ENCODE measurements around the gene KCTD15. TPM values are rescaled to one million over a fixed set of nuclear protein-coding genes. Genes with fewer than 3 reads are reported as not detected.

KCTD15 gene
- total RNA-seq, 1 experiment from 2014 or later: 41.5 TPM

DNA sequence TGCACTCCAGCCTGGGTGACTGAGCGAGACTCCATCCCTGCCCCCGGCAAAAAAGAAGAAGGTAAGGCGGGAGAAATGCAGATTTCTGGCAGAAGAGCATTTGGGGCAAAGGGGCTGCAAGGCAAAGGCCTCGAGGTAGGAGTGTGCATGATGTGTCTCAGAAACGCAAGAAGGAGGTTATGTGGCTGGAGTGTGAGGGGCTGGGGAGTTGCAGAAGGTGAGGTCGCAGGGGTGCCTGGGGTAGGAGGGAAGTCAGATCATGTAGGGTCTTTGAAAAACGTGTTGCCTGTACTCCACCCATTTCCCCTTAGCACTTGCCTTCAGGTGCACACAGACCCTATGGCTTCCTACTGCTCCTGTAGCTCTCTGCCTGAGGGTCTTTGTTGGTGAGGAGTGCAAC lies 29.9 kb downstream of the KCTD15 start:
- Mint-ChIP-seq H3K27ac (no peak overlapping the region), H3K4me1 (no peaks in the 10 kb centered on the region), H3K36me3 (no peaks in the 10 kb centered on the region), H3K9me3 (no peaks in the 10 kb centered on the region), H3K27me3 (ENCODE audit: low read depth) (peaks cover 2% of the 10 kb centered on the region; the same call in 1 of the 2 replicates), H3K4me3 (no peak overlapping the region)
- ChIA-PET CTCF (no interaction called here), POLR2A (no interaction called here)
- DNase-seq (ENCODE audit: low spot score) (no peak), ATAC-seq (no peak)
- TF ChIP-seq, protein P1, sequence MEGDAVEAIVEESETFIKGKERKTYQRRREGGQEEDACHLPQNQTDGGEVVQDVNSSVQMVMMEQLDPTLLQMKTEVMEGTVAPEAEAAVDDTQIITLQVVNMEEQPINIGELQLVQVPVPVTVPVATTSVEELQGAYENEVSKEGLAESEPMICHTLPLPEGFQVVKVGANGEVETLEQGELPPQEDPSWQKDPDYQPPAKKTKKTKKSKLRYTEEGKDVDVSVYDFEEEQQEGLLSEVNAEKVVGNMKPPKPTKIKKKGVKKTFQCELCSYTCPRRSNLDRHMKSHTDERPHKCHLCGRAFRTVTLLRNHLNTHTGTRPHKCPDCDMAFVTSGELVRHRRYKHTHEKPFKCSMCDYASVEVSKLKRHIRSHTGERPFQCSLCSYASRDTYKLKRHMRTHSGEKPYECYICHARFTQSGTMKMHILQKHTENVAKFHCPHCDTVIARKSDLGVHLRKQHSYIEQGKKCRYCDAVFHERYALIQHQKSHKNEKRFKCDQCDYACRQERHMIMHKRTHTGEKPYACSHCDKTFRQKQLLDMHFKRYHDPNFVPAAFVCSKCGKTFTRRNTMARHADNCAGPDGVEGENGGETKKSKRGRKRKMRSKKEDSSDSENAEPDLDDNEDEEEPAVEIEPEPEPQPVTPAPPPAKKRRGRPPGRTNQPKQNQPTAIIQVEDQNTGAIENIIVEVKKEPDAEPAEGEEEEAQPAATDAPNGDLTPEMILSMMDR (IDR thresholded peaks at IDR 0.05): no peak
- TF ChIP-seq TCF7 (CRISPR knock-in tag; IDR thresholded peaks at IDR 0.05; ENCODE audit: low read depth) (no peak), MXD4 (CRISPR knock-in tag; IDR thresholded peaks at IDR 0.05; ENCODE audit: borderline replicate concordance) (no peak), PRRX2 (CRISPR knock-in tag; IDR thresholded peaks at IDR 0.05) (no peak), CREM (CRISPR knock-in tag; IDR thresholded peaks at IDR 0.05) (no peak), OVOL2 (CRISPR knock-in tag; IDR thresholded peaks at IDR 0.05; ENCODE audit: borderline replicate concordance) (no peak), FOXK1 (CRISPR knock-in tag; IDR thresholded peaks at IDR 0.05) (no peak), FOXJ3 (CRISPR knock-in tag; IDR thresholded peaks at IDR 0.05; ENCODE audit: borderline replicate concordance) (no peak), TEAD4 (CRISPR knock-in tag; IDR thresholded peaks at IDR 0.05) (no peak), CBFB (CRISPR knock-in tag; IDR thresholded peaks at IDR 0.05; ENCODE audit: low read depth) (no peak), ZBTB21 (CRISPR knock-in tag; IDR thresholded peaks at IDR 0.05; ENCODE audit: borderline replicate concordance) (no peak), RELA (CRISPR knock-in tag; IDR thresholded peaks at IDR 0.05; ENCODE audit: borderline replicate concordance) (no peak), ZNF219 (CRISPR knock-in tag; IDR thresholded peaks at IDR 0.05; ENCODE audit: borderline replicate concordance) (no peak), ZNF232 (CRISPR knock-in tag; IDR thresholded peaks at IDR 0.05) (no peak)
- TF ChIP-seq, protein P2, sequence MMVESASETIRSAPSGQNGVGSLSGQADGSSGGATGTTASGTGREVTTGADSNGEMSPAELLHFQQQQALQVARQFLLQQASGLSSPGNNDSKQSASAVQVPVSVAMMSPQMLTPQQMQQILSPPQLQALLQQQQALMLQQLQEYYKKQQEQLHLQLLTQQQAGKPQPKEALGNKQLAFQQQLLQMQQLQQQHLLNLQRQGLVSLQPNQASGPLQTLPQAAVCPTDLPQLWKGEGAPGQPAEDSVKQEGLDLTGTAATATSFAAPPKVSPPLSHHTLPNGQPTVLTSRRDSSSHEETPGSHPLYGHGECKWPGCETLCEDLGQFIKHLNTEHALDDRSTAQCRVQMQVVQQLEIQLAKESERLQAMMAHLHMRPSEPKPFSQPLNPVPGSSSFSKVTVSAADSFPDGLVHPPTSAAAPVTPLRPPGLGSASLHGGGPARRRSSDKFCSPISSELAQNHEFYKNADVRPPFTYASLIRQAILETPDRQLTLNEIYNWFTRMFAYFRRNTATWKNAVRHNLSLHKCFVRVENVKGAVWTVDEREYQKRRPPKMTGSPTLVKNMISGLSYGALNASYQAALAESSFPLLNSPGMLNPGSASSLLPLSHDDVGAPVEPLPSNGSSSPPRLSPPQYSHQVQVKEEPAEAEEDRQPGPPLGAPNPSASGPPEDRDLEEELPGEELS (CRISPR knock-in tag; IDR thresholded peaks at IDR 0.05): no peak
- TF ChIP-seq, protein P3, sequence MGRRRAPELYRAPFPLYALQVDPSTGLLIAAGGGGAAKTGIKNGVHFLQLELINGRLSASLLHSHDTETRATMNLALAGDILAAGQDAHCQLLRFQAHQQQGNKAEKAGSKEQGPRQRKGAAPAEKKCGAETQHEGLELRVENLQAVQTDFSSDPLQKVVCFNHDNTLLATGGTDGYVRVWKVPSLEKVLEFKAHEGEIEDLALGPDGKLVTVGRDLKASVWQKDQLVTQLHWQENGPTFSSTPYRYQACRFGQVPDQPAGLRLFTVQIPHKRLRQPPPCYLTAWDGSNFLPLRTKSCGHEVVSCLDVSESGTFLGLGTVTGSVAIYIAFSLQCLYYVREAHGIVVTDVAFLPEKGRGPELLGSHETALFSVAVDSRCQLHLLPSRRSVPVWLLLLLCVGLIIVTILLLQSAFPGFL (CRISPR knock-in tag; IDR thresholded peaks at IDR 0.05; ENCODE audit: borderline replicate concordance): no peak
- TF ChIP-seq, protein P4, sequence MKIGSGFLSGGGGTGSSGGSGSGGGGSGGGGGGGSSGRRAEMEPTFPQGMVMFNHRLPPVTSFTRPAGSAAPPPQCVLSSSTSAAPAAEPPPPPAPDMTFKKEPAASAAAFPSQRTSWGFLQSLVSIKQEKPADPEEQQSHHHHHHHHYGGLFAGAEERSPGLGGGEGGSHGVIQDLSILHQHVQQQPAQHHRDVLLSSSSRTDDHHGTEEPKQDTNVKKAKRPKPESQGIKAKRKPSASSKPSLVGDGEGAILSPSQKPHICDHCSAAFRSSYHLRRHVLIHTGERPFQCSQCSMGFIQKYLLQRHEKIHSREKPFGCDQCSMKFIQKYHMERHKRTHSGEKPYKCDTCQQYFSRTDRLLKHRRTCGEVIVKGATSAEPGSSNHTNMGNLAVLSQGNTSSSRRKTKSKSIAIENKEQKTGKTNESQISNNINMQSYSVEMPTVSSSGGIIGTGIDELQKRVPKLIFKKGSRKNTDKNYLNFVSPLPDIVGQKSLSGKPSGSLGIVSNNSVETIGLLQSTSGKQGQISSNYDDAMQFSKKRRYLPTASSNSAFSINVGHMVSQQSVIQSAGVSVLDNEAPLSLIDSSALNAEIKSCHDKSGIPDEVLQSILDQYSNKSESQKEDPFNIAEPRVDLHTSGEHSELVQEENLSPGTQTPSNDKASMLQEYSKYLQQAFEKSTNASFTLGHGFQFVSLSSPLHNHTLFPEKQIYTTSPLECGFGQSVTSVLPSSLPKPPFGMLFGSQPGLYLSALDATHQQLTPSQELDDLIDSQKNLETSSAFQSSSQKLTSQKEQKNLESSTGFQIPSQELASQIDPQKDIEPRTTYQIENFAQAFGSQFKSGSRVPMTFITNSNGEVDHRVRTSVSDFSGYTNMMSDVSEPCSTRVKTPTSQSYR (CRISPR knock-in tag; IDR thresholded peaks at IDR 0.05): no peak

DNA sequence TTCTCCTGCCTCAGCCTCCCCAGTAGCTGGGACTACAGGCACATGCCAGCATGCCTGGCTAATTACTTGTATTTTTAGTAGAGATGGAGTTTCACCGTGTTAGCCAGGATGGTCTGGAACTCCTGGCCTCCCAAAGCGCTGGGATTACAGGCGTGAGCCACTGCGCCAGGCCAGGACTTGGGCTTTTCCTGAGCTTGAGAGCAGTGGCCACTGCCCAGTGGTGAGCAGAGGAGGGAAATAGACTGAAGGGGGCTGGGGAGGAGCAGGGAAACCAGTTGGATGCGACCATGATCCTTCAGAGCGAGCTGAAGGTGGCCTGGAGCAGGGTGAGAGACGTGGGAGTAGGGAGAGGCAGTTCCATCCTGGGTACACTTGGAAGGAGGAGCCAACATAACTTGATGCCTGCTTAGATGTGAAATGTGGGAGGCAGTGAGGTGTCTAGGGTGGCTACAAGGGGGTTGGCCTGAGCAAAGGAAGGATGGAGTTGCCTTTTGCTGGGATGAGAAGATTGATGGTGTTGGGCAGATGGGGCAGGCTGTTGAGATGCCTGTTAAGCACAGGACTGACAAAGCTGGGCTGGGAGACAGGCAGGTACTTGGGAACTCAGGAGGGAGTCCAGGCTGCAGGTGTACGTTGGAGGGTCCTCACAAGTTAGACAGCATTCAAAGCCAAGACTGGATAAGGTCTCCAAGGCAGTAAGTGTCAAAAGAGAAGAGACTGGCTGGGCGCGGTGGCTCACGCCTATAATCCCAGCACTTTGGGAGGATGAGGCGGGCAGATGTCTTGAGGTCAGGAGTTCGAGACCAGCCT lies 31.8 kb downstream of the KCTD15 start:
- no peaks in the 10 kb centered on the region for H3K4me1 Mint-ChIP-seq
- no peaks in the 10 kb centered on the region for H3K27me3 Mint-ChIP-seq (ENCODE audit: low read depth)
- H3K36me3 Mint-ChIP-seq: no peaks in the 10 kb centered on the region
- no peaks in the 10 kb centered on the region for H3K9me3 Mint-ChIP-seq
- ChIA-PET CTCF (no interaction called here), POLR2A (no interaction called here)
- no peak overlapping the region for H3K27ac Mint-ChIP-seq
- DNase-seq (ENCODE audit: low spot score) (no peak), ATAC-seq (no peak)
- H3K4me3 Mint-ChIP-seq: no peak overlapping the region
- no peak for TF ChIP-seq NR1H2 (CRISPR knock-in tag; IDR thresholded peaks at IDR 0.05)
- no peak for TF ChIP-seq ZNF219 (CRISPR knock-in tag; IDR thresholded peaks at IDR 0.05; ENCODE audit: borderline replicate concordance)
- TF ChIP-seq TP53 (CRISPR knock-in tag; IDR thresholded peaks at IDR 0.05): no peak
- TF ChIP-seq, protein P5, sequence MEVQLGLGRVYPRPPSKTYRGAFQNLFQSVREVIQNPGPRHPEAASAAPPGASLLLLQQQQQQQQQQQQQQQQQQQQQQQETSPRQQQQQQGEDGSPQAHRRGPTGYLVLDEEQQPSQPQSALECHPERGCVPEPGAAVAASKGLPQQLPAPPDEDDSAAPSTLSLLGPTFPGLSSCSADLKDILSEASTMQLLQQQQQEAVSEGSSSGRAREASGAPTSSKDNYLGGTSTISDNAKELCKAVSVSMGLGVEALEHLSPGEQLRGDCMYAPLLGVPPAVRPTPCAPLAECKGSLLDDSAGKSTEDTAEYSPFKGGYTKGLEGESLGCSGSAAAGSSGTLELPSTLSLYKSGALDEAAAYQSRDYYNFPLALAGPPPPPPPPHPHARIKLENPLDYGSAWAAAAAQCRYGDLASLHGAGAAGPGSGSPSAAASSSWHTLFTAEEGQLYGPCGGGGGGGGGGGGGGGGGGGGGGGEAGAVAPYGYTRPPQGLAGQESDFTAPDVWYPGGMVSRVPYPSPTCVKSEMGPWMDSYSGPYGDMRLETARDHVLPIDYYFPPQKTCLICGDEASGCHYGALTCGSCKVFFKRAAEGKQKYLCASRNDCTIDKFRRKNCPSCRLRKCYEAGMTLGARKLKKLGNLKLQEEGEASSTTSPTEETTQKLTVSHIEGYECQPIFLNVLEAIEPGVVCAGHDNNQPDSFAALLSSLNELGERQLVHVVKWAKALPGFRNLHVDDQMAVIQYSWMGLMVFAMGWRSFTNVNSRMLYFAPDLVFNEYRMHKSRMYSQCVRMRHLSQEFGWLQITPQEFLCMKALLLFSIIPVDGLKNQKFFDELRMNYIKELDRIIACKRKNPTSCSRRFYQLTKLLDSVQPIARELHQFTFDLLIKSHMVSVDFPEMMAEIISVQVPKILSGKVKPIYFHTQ (CRISPR knock-in tag; IDR thresholded peaks at IDR 0.05): no peak
- TF ChIP-seq IRF2 (CRISPR knock-in tag; IDR thresholded peaks at IDR 0.05; ENCODE audit: borderline replicate concordance, low read depth): no peak
- no peak for TF ChIP-seq NR2C2 (CRISPR knock-in tag; IDR thresholded peaks at IDR 0.05)
- no peak for TF ChIP-seq FOXP1 (CRISPR knock-in tag; IDR thresholded peaks at IDR 0.05; ENCODE audit: borderline replicate concordance)
- no peak for TF ChIP-seq KAT7 (CRISPR knock-in tag; IDR thresholded peaks at IDR 0.05; ENCODE audit: borderline replicate concordance)
- TF ChIP-seq TEAD1 (CRISPR knock-in tag; IDR thresholded peaks at IDR 0.05): no peak
- no peak for TF ChIP-seq ZNF396 (CRISPR knock-in tag; IDR thresholded peaks at IDR 0.05; ENCODE audit: borderline replicate concordance)

All from WTC11 (cell line).